ENCODE results near the gene ADD1. TPM values are rescaled to one million over a fixed set of nuclear protein-coding genes. Genes with fewer than 3 reads are reported as not detected.

The ADD1 gene
- total and polyA plus RNA-seq, 4 donors, result 62.2 to 142 (median 83.4) TPM

DNA sequence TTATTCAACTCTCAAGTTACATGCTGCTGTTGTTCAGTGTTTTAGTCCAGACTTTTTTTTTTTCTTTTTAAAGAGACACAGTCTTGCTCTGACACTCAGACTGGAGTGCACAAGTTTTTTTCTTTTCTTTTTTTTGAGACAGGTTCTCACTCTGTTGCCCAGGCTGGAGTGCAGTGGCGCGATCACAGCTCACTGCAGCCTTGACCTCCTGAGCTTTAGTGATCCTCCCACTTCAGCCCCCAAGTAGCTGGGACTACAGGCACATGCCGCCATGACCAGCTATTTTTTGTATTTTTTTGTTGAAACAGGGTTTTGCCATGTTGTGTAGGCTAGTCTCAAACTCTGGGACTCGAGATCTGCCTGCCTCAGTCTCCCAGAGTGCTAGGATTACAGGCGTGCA lies 11.9 kb downstream of the ADD1 start:
- Histone ChIP-seq H3K9me3 (ENCODE audit: control insufficient read depth in 4 of 4, low read length in 3 of 4) (no peaks in the 10 kb centered on the region), H3K4me1 (ENCODE audit: control insufficient read depth in 4 of 4, insufficient read depth in 4 of 4, low read length in 3 of 4) (peaks cover 2 to 32% (median 23%) of the 10 kb centered on the region in 4 donors), H3K9ac (ENCODE audit: low read depth in 1 of 2, low read length in 2 of 2) (no peak overlapping the region), H3K27ac (ENCODE audit: low read depth in 1 of 2, low read length in 2 of 2) (no peak overlapping the region), H3K36me3 (ENCODE audit: control insufficient read depth in 4 of 4, insufficient read depth in 3 of 4, low read depth in 1 of 4, low read length in 3 of 4) (peaks cover 0 to 6% (median 2%) of the 10 kb centered on the region in 4 donors), H3K27me3 (ENCODE audit: control insufficient read depth in 4 of 4, insufficient read depth in 4 of 4, low read length in 3 of 4) (no peaks in the 10 kb centered on the region), H3K4me3 (ENCODE audit: low read depth in 1 of 3, low read length in 3 of 3) (no peak overlapping the region)
- no peak for DNase-seq (ENCODE audit: low spot score)
- TF ChIP-seq HNF4G (IDR thresholded peaks at IDR 0.05), result no peak
- no peak for TF ChIP-seq FOXA2 (IDR thresholded peaks at IDR 0.05)
- TF ChIP-seq, protein P1, sequence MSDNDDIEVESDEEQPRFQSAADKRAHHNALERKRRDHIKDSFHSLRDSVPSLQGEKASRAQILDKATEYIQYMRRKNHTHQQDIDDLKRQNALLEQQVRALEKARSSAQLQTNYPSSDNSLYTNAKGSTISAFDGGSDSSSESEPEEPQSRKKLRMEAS (IDR thresholded peaks at IDR 0.05), result no peak
- no peak for TF ChIP-seq NR2F2 (IDR thresholded peaks at IDR 0.05)
- WGBS, result 94% methylated on average over 5 of the region's 5 CpGs

DNA sequence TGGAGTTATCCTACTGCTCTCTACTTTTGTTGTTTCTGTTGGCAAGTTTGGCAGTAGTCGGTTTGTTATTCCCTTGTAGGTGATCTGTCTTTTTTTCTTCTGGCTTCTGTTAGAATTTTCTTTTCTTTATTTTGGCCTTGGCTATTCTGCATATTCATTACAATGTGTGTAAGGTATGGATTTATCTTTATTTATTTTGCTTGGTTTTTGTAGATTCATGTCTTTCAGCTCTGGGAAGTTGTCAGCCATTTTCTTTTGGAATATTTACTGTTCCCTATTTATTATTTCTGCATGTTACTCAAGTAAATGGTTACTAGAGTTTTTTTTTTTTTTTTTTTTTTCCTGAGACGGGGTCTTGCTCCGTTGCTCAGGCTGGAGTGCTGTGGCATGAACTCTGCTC lies 12.6 kb downstream of the ADD1 start:
- H3K4me3 ChIP-seq (ENCODE audit: low read depth in 1 of 3, low read length in 3 of 3), result no peak overlapping the region
- H3K36me3 ChIP-seq (ENCODE audit: control insufficient read depth in 4 of 4, insufficient read depth in 3 of 4, low read depth in 1 of 4, low read length in 3 of 4), result peaks cover 0 to 6% (median 2%) of the 10 kb centered on the region in 4 donors
- no peaks in the 10 kb centered on the region for H3K9me3 ChIP-seq (ENCODE audit: control insufficient read depth in 4 of 4, low read length in 3 of 4)
- TF ChIP-seq, protein P2, sequence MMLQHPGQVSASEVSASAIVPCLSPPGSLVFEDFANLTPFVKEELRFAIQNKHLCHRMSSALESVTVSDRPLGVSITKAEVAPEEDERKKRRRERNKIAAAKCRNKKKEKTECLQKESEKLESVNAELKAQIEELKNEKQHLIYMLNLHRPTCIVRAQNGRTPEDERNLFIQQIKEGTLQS (IDR thresholded peaks at IDR 0.05), result no peak
- TF ChIP-seq YY1 (IDR thresholded peaks at IDR 0.05) (no peak), EGR1 (IDR thresholded peaks at IDR 0.05; ENCODE audit: low read depth in 2 of 2) (no peak), GABPA (IDR thresholded peaks at IDR 0.05 in 1 of 2, conservative IDR thresholded peaks at IDR 0.05 in 1 of 2) (no peak), FOXA1 (IDR thresholded peaks at IDR 0.05) (no peak), SP1 (IDR thresholded peaks at IDR 0.05) (no peak), FOXA2 (IDR thresholded peaks at IDR 0.05) (no peak), RXRA (IDR thresholded peaks at IDR 0.05) (no peak), JUND (IDR thresholded peaks at IDR 0.05) (no peak), TAF1 (conservative IDR thresholded peaks at IDR 0.05) (no peak), NR2F2 (IDR thresholded peaks at IDR 0.05) (no peak), RAD21 (IDR thresholded peaks at IDR 0.05) (no peak), HNF4G (IDR thresholded peaks at IDR 0.05) (no peak), HNF4A (conservative IDR thresholded peaks at IDR 0.05) (no peak)
- TF ChIP-seq, protein P3, sequence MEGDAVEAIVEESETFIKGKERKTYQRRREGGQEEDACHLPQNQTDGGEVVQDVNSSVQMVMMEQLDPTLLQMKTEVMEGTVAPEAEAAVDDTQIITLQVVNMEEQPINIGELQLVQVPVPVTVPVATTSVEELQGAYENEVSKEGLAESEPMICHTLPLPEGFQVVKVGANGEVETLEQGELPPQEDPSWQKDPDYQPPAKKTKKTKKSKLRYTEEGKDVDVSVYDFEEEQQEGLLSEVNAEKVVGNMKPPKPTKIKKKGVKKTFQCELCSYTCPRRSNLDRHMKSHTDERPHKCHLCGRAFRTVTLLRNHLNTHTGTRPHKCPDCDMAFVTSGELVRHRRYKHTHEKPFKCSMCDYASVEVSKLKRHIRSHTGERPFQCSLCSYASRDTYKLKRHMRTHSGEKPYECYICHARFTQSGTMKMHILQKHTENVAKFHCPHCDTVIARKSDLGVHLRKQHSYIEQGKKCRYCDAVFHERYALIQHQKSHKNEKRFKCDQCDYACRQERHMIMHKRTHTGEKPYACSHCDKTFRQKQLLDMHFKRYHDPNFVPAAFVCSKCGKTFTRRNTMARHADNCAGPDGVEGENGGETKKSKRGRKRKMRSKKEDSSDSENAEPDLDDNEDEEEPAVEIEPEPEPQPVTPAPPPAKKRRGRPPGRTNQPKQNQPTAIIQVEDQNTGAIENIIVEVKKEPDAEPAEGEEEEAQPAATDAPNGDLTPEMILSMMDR (IDR thresholded peaks at IDR 0.05; ENCODE audit: low read depth, low read length, missing input control), result no peak
- TF ChIP-seq, protein P1 (IDR thresholded peaks at IDR 0.05), result no peak
- TF ChIP-seq, protein P4, sequence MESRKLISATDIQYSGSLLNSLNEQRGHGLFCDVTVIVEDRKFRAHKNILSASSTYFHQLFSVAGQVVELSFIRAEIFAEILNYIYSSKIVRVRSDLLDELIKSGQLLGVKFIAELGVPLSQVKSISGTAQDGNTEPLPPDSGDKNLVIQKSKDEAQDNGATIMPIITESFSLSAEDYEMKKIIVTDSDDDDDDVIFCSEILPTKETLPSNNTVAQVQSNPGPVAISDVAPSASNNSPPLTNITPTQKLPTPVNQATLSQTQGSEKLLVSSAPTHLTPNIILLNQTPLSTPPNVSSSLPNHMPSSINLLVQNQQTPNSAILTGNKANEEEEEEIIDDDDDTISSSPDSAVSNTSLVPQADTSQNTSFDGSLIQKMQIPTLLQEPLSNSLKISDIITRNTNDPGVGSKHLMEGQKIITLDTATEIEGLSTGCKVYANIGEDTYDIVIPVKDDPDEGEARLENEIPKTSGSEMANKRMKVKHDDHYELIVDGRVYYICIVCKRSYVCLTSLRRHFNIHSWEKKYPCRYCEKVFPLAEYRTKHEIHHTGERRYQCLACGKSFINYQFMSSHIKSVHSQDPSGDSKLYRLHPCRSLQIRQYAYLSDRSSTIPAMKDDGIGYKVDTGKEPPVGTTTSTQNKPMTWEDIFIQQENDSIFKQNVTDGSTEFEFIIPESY (IDR thresholded peaks at IDR 0.05), result no peak
- TF ChIP-seq, protein P5, sequence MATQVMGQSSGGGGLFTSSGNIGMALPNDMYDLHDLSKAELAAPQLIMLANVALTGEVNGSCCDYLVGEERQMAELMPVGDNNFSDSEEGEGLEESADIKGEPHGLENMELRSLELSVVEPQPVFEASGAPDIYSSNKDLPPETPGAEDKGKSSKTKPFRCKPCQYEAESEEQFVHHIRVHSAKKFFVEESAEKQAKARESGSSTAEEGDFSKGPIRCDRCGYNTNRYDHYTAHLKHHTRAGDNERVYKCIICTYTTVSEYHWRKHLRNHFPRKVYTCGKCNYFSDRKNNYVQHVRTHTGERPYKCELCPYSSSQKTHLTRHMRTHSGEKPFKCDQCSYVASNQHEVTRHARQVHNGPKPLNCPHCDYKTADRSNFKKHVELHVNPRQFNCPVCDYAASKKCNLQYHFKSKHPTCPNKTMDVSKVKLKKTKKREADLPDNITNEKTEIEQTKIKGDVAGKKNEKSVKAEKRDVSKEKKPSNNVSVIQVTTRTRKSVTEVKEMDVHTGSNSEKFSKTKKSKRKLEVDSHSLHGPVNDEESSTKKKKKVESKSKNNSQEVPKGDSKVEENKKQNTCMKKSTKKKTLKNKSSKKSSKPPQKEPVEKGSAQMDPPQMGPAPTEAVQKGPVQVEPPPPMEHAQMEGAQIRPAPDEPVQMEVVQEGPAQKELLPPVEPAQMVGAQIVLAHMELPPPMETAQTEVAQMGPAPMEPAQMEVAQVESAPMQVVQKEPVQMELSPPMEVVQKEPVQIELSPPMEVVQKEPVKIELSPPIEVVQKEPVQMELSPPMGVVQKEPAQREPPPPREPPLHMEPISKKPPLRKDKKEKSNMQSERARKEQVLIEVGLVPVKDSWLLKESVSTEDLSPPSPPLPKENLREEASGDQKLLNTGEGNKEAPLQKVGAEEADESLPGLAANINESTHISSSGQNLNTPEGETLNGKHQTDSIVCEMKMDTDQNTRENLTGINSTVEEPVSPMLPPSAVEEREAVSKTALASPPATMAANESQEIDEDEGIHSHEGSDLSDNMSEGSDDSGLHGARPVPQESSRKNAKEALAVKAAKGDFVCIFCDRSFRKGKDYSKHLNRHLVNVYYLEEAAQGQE (IDR thresholded peaks at IDR 0.05), result no peak
- no peak overlapping the region for H3K9ac ChIP-seq (ENCODE audit: low read depth in 1 of 2, low read length in 2 of 2)
- H3K4me1 ChIP-seq (ENCODE audit: control insufficient read depth in 4 of 4, insufficient read depth in 4 of 4, low read length in 3 of 4), result peaks cover 4 to 38% (median 29%) of the 10 kb centered on the region in 4 donors
- DNase-seq (ENCODE audit: low spot score), result no peak
- no peaks in the 10 kb centered on the region for H3K27me3 ChIP-seq (ENCODE audit: control insufficient read depth in 4 of 4, insufficient read depth in 4 of 4, low read length in 3 of 4)
- H3K27ac ChIP-seq (ENCODE audit: low read depth in 1 of 2, low read length in 2 of 2), result no peak overlapping the region
- WGBS, result 94% methylated on average over 3 of the region's 3 CpGs
